Measurements from ENCODE around the gene OR8B4.
"Not testable (repeated sequence)": the region's sequence is repeated elsewhere in the genome, so short reads cannot be mapped to it uniquely, and the experiment has no call there.

The OR8B4 gene

DNA sequence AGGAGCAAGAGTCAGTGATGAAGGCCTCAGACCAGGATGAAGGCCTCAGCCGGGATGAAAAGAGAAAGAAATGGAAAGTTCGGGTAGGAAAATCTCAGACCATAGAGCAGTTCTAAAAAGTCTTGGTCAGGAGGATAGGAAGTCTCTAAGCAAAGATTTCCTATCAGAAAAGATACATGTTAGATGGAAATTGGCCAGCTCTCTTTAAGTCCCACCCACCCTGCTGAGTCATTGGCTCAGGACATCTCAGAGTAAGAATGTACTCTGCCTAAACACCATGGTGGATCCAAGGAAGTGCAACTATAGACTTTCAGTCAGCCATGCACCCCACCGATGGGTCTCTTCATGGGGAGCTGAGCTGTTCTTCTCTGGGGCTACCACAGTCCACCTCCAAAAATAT lies 30.3 kb downstream of the OR8B4 start:
- TF ChIP-seq, protein P1, sequence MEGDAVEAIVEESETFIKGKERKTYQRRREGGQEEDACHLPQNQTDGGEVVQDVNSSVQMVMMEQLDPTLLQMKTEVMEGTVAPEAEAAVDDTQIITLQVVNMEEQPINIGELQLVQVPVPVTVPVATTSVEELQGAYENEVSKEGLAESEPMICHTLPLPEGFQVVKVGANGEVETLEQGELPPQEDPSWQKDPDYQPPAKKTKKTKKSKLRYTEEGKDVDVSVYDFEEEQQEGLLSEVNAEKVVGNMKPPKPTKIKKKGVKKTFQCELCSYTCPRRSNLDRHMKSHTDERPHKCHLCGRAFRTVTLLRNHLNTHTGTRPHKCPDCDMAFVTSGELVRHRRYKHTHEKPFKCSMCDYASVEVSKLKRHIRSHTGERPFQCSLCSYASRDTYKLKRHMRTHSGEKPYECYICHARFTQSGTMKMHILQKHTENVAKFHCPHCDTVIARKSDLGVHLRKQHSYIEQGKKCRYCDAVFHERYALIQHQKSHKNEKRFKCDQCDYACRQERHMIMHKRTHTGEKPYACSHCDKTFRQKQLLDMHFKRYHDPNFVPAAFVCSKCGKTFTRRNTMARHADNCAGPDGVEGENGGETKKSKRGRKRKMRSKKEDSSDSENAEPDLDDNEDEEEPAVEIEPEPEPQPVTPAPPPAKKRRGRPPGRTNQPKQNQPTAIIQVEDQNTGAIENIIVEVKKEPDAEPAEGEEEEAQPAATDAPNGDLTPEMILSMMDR (conservative IDR thresholded peaks at IDR 0.05; ENCODE audit: control insufficient read depth, insufficient read depth, low read depth, low read length) = no peak
- no peak overlapping the region for H3K4me3 ChIP-seq (ENCODE audit: control insufficient read depth, low read depth, low read length)
- peak; percentile 45 for DNase-seq (ENCODE audit: low read depth)

DNA sequence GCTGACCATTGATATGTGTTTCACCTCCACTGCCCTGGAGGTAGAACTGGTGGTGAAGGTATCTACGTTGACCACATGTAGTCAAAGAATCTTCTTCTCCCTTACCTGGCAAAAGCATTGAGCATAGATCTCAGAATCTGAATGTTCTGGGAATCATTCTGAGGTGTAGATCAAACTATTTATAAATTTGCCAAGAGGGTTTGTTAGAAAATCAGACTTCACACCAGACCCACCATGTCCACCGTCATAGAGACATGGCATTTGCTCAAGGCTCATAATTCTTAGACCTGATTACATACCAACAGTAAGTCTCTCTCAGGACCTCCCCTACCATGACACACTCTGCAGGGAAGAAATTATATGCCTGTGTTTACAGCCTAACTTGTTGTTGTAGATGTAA lies 40.3 kb downstream of the OR8B4 start, which contains the start of gene OR8B2:
Gene OR8B2 (minus strand): TSS at position 101 of the 400 bp plus-strand sequence. CDS start 1,156 bp downstream, outside the sequence.
- DNase-seq (ENCODE audit: low read depth) = no peak
- TF ChIP-seq, protein P1 (conservative IDR thresholded peaks at IDR 0.05; ENCODE audit: control insufficient read depth, insufficient read depth, low read depth, low read length) = no peak
- H3K4me3 ChIP-seq (ENCODE audit: control insufficient read depth, low read depth, low read length) = no peak within 1 kb of the TSS

DNA sequence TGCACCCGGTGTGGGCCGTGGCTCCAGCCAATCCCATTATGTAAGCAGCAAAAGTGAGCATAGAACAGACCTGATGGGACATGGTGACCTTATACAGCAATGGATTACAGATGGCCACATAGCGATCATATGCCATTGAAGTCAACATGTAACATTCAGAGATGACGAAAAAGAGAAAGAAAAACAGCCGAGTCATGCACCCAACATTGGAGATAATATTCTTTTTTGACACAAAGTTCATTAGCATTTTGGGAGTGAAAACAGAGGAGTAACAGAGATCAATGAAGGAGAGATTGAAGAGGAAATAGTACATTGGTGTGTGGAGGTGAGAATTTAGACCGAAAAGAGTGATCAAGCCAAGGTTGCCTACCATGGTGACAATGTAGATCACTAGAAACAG lies 41.8 kb downstream of the OR8B4 start:
- not testable (repeated sequence) for DNase-seq (ENCODE audit: low read depth)

DNA sequence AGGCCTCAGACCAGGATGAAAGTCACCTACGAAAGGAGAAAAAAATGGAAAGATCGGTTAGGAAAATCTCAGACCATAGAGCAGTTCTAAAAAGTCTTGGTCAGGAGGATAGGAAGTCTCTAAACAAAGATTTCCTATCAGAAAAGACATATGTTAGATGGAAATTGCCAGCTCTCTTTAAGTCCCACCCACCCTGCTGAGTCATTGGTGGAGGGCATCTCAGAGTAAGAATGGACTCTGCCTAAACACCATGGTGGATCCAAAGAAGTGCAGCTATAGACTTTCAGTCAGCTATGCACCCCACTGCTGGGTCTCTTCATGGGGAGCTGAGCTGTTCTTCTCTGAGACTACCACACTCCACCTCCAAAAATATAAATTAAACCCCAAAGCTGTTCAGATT lies 44.1 kb downstream of the OR8B4 start:
- TF ChIP-seq, protein P1 (conservative IDR thresholded peaks at IDR 0.05; ENCODE audit: control insufficient read depth, insufficient read depth, low read depth, low read length) = no peak
- DNase-seq (ENCODE audit: low read depth) = no peak
- H3K4me3 ChIP-seq (ENCODE audit: control insufficient read depth, low read depth, low read length) = no peak overlapping the region

More for the DNA sequence above, 41.8 kb downstream of the OR8B4 start:
- H3K4me3 ChIP-seq (ENCODE audit: control insufficient read depth, low read depth, low read length) = not testable (repeated sequence)

DNA sequence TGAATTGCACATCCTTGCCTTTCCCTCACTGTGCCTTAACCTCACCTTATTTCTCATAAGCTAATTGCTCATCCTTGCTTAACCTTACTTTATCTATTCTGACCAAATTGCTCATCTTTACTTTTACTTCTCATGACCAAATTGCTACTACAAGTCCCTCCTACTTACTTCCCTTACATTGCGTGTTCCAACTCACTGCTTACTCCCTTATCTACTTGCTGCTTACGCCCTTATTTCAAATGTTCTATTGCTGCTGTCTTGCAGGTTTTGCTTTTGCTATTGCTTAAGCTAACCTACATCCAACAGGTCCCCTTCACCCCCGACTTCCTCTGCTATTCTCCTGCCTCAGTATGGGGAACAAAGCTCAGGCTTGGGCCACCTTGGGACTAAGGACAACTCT lies 48.4 kb downstream of the OR8B4 start:
- no peak overlapping the region for H3K4me3 ChIP-seq (ENCODE audit: control insufficient read depth, low read depth, low read length)
- DNase-seq (ENCODE audit: low read depth) = no peak
- TF ChIP-seq, protein P1 (conservative IDR thresholded peaks at IDR 0.05; ENCODE audit: control insufficient read depth, insufficient read depth, low read depth, low read length) = no peak

All from fibroblast of mammary gland (primary cell).